Mammary epithelial cell (primary cell): ENCODE measurements around the gene EEIG2.

Experiments used
- EZH2 ChIP-seq: IDR thresholded peaks from 2 replicates; pipeline ENCODE4 v1.6.1; 2012; ENCODE audit warnings: low read length, inconsistent platforms, borderline replicate concordance
- TF ChIP-seq, protein P1 (sequence below), 2 donors: IDR thresholded peaks in 1 of 2; conservative IDR thresholded peaks in 1 of 2; 2 replicates each; pipeline ENCODE4 v1.5.1; 2011 to 2012; ENCODE audit warnings: inconsistent platforms in 2 of 2, low read length in 2 of 2, mild to moderate bottlenecking in 2 of 2, control low read depth in 1 of 2, low read depth in 1 of 2; ENCODE audit not compliant: insufficient read depth in 1 of 2; ENCODE audit errors: extremely low read depth in 1 of 2

GRCh38 chr1:108511764-108512163 lies 48.1 kb upstream of the EEIG2 start:
- TF ChIP-seq, protein P1, sequence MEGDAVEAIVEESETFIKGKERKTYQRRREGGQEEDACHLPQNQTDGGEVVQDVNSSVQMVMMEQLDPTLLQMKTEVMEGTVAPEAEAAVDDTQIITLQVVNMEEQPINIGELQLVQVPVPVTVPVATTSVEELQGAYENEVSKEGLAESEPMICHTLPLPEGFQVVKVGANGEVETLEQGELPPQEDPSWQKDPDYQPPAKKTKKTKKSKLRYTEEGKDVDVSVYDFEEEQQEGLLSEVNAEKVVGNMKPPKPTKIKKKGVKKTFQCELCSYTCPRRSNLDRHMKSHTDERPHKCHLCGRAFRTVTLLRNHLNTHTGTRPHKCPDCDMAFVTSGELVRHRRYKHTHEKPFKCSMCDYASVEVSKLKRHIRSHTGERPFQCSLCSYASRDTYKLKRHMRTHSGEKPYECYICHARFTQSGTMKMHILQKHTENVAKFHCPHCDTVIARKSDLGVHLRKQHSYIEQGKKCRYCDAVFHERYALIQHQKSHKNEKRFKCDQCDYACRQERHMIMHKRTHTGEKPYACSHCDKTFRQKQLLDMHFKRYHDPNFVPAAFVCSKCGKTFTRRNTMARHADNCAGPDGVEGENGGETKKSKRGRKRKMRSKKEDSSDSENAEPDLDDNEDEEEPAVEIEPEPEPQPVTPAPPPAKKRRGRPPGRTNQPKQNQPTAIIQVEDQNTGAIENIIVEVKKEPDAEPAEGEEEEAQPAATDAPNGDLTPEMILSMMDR (conservative IDR thresholded peaks at IDR 0.05 in 1 of 2, IDR thresholded peaks at IDR 0.05 in 1 of 2; ENCODE audit: extremely low read depth in 1 of 2, insufficient read depth in 1 of 2, low read depth in 1 of 2, low read length in 2 of 2) = no peak
- no peak for TF ChIP-seq EZH2
